Cardiac fibroblast (primary cell): Measurements from ENCODE around the gene CRIP1.

Experiments used
- DNase-seq, 2 donors: peaks; one replicate each; pipeline versions ENCODE4 v3.0.0 to v3.0.0-alpha.2; 2010; ENCODE audit warnings: low read depth in 2 of 2
- H3K4me3 ChIP-seq, 2 donors: replicated peaks in 1 of 2; 1 replicate in 1 of 2; 2 replicates in 1 of 2; pipeline ENCODE4 v1.5.1; 2011; ENCODE audit warnings: low read depth in 2 of 2, low read length in 2 of 2, mild to moderate bottlenecking in 2 of 2, moderate library complexity in 1 of 2
- CTCF ChIP-seq: IDR thresholded peaks from one replicate; pipeline ENCODE4 v1.5.1; 2011; ENCODE audit warnings: low read depth, mild to moderate bottlenecking, low read length, inconsistent platforms

CRIP1 gene

DNA sequence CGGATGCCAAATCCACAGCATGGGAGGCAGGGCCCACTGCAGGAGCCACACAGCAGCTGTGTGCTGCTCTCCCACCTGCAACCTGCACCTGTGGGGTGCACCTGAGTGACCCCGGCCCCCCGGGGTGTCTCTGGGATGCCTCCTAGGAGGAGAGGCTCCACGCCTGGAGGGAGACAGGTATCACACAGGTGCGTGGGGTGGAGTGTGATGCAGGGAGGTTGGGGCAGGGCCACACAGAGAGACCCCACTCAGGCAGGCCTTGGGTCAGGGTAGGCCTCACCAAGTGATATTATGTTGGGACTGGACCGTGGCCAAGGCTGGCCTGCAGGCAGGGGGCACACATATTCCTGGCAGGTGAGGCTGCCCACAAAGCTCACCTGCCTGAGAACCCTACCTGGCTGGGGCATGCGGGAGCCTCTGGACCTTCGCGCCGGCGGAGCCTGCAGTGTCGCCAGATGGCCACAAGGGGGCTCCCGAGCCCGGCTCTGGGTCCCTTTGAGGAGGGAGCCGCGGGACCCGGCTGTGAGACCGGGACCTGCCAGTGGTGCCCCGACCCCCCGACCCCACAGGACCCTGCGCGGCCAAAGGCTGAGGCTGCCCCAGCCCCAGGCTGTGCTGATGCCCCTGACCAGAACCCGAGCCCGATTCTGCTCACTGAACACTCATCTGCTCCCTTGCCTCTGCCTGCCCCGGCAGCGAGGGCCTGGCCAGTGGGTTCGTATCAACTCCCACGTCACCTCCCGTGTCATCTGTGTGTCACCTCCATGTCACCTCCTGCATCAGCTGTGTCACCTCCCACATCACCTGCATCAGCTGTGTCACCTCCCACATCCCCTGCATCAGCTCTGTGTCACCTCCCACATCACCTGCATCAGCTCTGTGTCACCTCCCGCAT, 51.1 kb downstream of the CRIP1 start:
- H3K4me3 ChIP-seq, result no peak overlapping the region
- DNase-seq, result peak in 1 of 2 donors; percentile 13
- TF ChIP-seq CTCF, result peak; percentile 92
